ENCODE measurements around the gene TIAM1. TPM values are rescaled to one million over a fixed set of nuclear protein-coding genes. Genes with fewer than 3 reads are reported as not detected.

TIAM1 gene
- total and polyA plus RNA-seq, 9 donors: 3.6 to 26.7 (median 7.1) TPM

DNA sequence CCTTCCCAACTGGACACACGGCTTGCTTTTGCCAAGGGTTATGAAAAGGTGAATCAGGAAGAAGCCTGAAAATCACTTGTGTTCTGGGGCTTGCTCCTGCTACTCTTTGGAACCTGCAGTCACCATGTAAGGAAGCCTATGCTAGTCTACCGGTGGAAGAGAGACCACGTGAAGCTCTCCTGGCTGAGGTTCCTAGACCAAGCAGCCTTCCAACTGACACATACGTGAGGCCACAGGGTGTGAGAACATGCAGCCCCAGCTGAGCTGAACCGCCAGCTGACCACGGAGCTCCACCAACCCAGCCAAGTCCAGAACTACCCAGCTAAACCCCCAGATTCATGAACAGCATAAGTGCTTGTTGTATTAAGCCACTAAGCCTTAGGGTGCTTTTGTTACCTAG lies 233.0 kb downstream of the TIAM1 start:
- no peak for DNase-seq
- TF ChIP-seq EP300 (IDR thresholded peaks at IDR 0.05) (no peak), POLR2A (IDR thresholded peaks at IDR 0.05) (no peak), CTCF (IDR thresholded peaks at IDR 0.05) (no peak)
- H3K36me3 ChIP-seq: no peaks in the 10 kb centered on the region
- intact Hi-C loops (cut with DNase I): no loop called here
- H3K27me3 ChIP-seq: no peaks in the 10 kb centered on the region
- H3K4me1 ChIP-seq (ENCODE audit: insufficient read depth): no peaks in the 10 kb centered on the region
- no peak overlapping the region for H3K4me3 ChIP-seq
- no peak overlapping the region for H3K27ac ChIP-seq
- H3K9me3 ChIP-seq: no peaks in the 10 kb centered on the region
- 56 to 58% (median 58%) methylated on average over 6 of the region's 6 CpGs for WGBS, 3 donors

DNA sequence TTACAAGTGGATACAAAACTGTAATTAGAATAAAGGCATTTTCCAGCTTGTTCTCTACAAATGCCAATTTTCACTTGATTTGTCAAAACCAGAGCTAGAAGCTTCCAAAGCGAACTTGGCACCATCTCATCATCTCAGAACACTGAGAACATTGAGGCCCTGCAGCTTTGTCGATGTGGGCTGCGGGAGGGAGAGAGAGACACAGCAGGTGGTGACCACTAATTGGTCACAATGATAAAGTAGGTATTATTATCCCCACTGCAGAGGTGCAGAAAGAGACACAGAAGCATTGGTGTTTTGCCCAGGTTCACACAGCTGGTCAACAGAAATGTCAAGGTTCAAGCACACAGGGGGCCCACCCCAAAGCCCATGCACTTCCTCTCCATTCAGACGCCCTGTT lies 233.6 kb downstream of the TIAM1 start:
- Histone ChIP-seq H3K4me3 (no peak overlapping the region), H3K9me3 (no peaks in the 10 kb centered on the region), H3K27me3 (no peaks in the 10 kb centered on the region), H3K36me3 (no peaks in the 10 kb centered on the region), H3K27ac (no peak overlapping the region), H3K4me1 (ENCODE audit: insufficient read depth) (no peaks in the 10 kb centered on the region)
- no peak for DNase-seq
- TF ChIP-seq POLR2A (IDR thresholded peaks at IDR 0.05) (no peak), EP300 (IDR thresholded peaks at IDR 0.05) (no peak), CTCF (IDR thresholded peaks at IDR 0.05) (no peak)
- 44 to 61% (median 54%) methylated on average over 4 of the region's 4 CpGs for WGBS, 3 donors
- intact Hi-C loops (cut with DNase I): no loop called here

DNA sequence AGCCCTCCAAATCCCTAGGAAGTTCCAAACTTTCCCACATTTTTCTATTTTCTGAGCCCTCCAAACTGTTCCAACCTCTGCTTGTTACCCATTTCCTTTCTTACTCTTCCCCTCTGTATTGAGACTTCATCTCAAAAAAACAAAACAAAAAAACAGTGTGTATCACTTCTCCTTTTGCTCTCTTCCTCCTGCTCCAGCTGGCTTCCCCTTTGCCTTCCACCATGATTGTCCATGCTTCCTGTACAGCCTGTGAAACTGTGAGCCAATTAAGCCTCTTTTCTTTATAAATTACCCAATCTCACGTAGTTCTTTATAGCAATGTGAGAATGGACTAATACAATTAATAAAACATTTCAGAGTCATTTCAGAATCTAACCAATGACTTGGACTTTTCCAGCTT lies 236.2 kb downstream of the TIAM1 start:
- Histone ChIP-seq H3K9me3 (no peaks in the 10 kb centered on the region), H3K4me3 (no peak overlapping the region), H3K27me3 (no peaks in the 10 kb centered on the region), H3K36me3 (no peaks in the 10 kb centered on the region), H3K4me1 (ENCODE audit: insufficient read depth) (no peaks in the 10 kb centered on the region), H3K27ac (no peak overlapping the region)
- TF ChIP-seq EP300 (IDR thresholded peaks at IDR 0.05) (no peak), POLR2A (IDR thresholded peaks at IDR 0.05) (no peak), CTCF (IDR thresholded peaks at IDR 0.05) (no peak)
- no peak for DNase-seq
- WGBS, 3 donors: 75 to 86% (median 83%) methylated on average over 1 of the region's 1 CpG
- intact Hi-C loops (cut with DNase I): no loop called here

DNA sequence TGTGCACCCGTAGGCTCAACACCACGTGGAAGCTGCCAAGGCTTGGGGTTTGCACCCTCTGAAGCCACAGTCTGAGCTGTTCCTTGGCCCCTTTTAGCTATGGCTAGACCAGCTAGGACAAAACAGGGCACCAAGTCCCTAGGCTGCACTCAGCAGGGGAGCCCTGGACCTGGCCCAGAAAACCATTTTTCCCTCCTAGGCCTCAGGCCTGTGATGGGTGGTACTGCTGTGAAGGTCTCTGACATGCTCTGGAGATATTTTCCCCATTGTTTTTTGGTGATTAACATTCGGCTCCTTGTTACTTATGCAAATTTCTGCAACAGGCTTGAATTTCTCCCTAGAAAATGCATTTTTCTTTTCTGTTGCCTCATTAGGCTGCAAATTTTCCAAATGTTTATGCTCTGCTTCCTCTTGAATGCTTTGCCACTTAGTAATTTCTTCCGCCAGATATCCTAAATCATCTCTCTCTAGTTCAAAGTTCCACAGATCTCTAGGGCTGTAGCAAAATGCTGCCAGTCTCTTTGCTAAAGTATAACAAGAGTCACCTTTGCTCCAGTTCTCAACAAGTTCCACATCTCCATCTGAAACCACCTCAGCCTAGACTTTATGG lies 236.8 kb downstream of the TIAM1 start:
- Histone ChIP-seq H3K4me1 (ENCODE audit: insufficient read depth) (no peaks in the 10 kb centered on the region), H3K9me3 (no peaks in the 10 kb centered on the region), H3K27me3 (no peaks in the 10 kb centered on the region), H3K4me3 (no peak overlapping the region), H3K36me3 (no peaks in the 10 kb centered on the region), H3K27ac (no peak overlapping the region)
- no peak for DNase-seq
- intact Hi-C loops (cut with DNase I): no loop called here
- WGBS, 3 donors: 76 to 78% (median 77%) methylated on average over 4 of the region's 4 CpGs
- TF ChIP-seq CTCF (IDR thresholded peaks at IDR 0.05) (no peak), POLR2A (IDR thresholded peaks at IDR 0.05) (no peak), EP300 (IDR thresholded peaks at IDR 0.05) (no peak)
